Suprapubic skin (tissue), 4 donors: Measurements from ENCODE around the gene KCNG4. TPM values are rescaled to one million over a fixed set of nuclear protein-coding genes. Genes with fewer than 3 reads are reported as not detected.

Source experiments
- DNase-seq, 2 donors: peaks; one replicate each; pipeline ENCODE4 v3.0.0-alpha.2; 2019; ENCODE audit warnings: low spot score in 2 of 2
- H3K27ac ChIP-seq: fragments of 200-600 bp; sonication (generic); one replicate; pipeline ENCODE4 v1.5.1; 2019
- H3K27me3 ChIP-seq: fragments of 200-600 bp; sonication (generic); one replicate; pipeline ENCODE4 v1.5.1; 2019
- H3K36me3 ChIP-seq: fragments of 200-600 bp; sonication (generic); one replicate; pipeline ENCODE4 v1.5.1; 2019
- H3K4me1 ChIP-seq: fragments of 200-600 bp; sonication (generic); one replicate; pipeline ENCODE4 v1.5.1; 2019
- H3K4me3 ChIP-seq: fragments of 200-600 bp; sonication (generic); one replicate; pipeline ENCODE4 v1.5.1; 2019; ENCODE audit warnings: mild to moderate bottlenecking
- H3K9me3 ChIP-seq: fragments of 200-600 bp; sonication (generic); one replicate; pipeline ENCODE4 v1.5.1; 2019
- EP300 ChIP-seq: sonication (generic); formaldehyde crosslinking; IDR thresholded peaks from one replicate; pipeline ENCODE4 v1.6.1; 2017; ENCODE audit warnings: antibody characterized with exemption
- POLR2A ChIP-seq, 2 donors: fragments of 450-650 bp; IDR thresholded peaks; one replicate each; pipeline ENCODE4 v1.6.1; 2017; ENCODE audit warnings: antibody characterized with exemption in 2 of 2, mild to moderate bottlenecking in 2 of 2, moderate library complexity in 2 of 2
- POLR2AphosphoS5 ChIP-seq, 3 donors: sonication (generic); formaldehyde crosslinking; IDR thresholded peaks; one replicate each; pipeline ENCODE4 v1.6.1; 2017; ENCODE audit warnings: antibody characterized with exemption in 3 of 3
- WGBS: methylation state at CpG from one replicate; pipeline ENCODE4 v1.1.5; 2018; 5-methylcytosine and 5-hydroxymethylcytosine counted together
- total RNA-seq, 4 donors: library from RNA; depleted of rRNA; stranded (reverse); fragments of >200 nt; gene quantifications; one replicate each; pipeline ENCODE4 v1.1.0, GENCODE V29; 2016
- TF ChIP-seq, protein P1 (sequence below), 2 donors: fragments of 200-600 bp in 1 of 2; fragments of 450-650 bp in 1 of 2; sonication (generic) in 1 of 2; IDR thresholded peaks; one replicate each; pipeline ENCODE4 v1.5.1; 2016 to 2019; ENCODE audit warnings: antibody characterized with exemption in 2 of 2, mild to moderate bottlenecking in 1 of 2, moderate library complexity in 1 of 2

Gene KCNG4
- total RNA-seq, 4 donors from 2014 or later = not detected

GRCh38 chr16:84271866-84272265 is 32.1 kb upstream of the KCNG4 start:
- no peak for DNase-seq
- Histone ChIP-seq H3K27me3 (peaks cover 3% of the 10 kb centered on the region), H3K4me3 (no peak overlapping the region), H3K36me3 (no peaks in the 10 kb centered on the region), H3K9me3 (no peaks in the 10 kb centered on the region), H3K4me1 (no peaks in the 10 kb centered on the region), H3K27ac (no peak overlapping the region)
- TF ChIP-seq POLR2A (IDR thresholded peaks at IDR 0.05) = no peak
- TF ChIP-seq POLR2AphosphoS5 (IDR thresholded peaks at IDR 0.05) = no peak
- TF ChIP-seq EP300 = no peak
- TF ChIP-seq, protein P1, sequence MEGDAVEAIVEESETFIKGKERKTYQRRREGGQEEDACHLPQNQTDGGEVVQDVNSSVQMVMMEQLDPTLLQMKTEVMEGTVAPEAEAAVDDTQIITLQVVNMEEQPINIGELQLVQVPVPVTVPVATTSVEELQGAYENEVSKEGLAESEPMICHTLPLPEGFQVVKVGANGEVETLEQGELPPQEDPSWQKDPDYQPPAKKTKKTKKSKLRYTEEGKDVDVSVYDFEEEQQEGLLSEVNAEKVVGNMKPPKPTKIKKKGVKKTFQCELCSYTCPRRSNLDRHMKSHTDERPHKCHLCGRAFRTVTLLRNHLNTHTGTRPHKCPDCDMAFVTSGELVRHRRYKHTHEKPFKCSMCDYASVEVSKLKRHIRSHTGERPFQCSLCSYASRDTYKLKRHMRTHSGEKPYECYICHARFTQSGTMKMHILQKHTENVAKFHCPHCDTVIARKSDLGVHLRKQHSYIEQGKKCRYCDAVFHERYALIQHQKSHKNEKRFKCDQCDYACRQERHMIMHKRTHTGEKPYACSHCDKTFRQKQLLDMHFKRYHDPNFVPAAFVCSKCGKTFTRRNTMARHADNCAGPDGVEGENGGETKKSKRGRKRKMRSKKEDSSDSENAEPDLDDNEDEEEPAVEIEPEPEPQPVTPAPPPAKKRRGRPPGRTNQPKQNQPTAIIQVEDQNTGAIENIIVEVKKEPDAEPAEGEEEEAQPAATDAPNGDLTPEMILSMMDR (IDR thresholded peaks at IDR 0.05) = no peak
- WGBS = 70% methylated on average over 4 of the region's 4 CpGs

GRCh38 chr16:84271037-84271436 is 31.2 kb upstream of the KCNG4 start:
- Histone ChIP-seq H3K4me3 (no peak overlapping the region), H3K9me3 (no peaks in the 10 kb centered on the region), H3K27me3 (peaks cover 3% of the 10 kb centered on the region), H3K36me3 (no peaks in the 10 kb centered on the region), H3K27ac (no peak overlapping the region), H3K4me1 (no peaks in the 10 kb centered on the region)
- WGBS = 53% methylated on average over 1 of the region's 1 CpG
- TF ChIP-seq, protein P1 (IDR thresholded peaks at IDR 0.05) = no peak
- TF ChIP-seq EP300 (no peak), POLR2A (IDR thresholded peaks at IDR 0.05) (no peak), POLR2AphosphoS5 (IDR thresholded peaks at IDR 0.05) (no peak)
- DNase-seq = no peak

GRCh38 chr16:84270531-84270930 is 30.7 kb upstream of the KCNG4 start:
- TF ChIP-seq EP300 = no peak
- TF ChIP-seq POLR2AphosphoS5 (IDR thresholded peaks at IDR 0.05) = no peak
- TF ChIP-seq, protein P1 (IDR thresholded peaks at IDR 0.05) = no peak
- TF ChIP-seq POLR2A (IDR thresholded peaks at IDR 0.05) = no peak
- Histone ChIP-seq H3K4me1 (no peaks in the 10 kb centered on the region), H3K27me3 (peaks cover 3% of the 10 kb centered on the region), H3K9me3 (no peaks in the 10 kb centered on the region), H3K4me3 (no peak overlapping the region), H3K27ac (no peak overlapping the region), H3K36me3 (no peaks in the 10 kb centered on the region)
- no peak for DNase-seq
- 77% methylated on average over 10 of the region's 10 CpGs for WGBS

- Histone ChIP-seq H3K4me3 (no peak overlapping the region), H3K9me3 (no peaks in the 10 kb centered on the region), H3K4me1 (no peaks in the 10 kb centered on the region), H3K36me3 (no peaks in the 10 kb centered on the region), H3K27me3 (peaks cover 3% of the 10 kb centered on the region), H3K27ac (no peak overlapping the region)
- TF ChIP-seq, protein P1 (IDR thresholded peaks at IDR 0.05) = no peak
- no peak for TF ChIP-seq POLR2A (IDR thresholded peaks at IDR 0.05)
- no peak for TF ChIP-seq EP300
- no peak for TF ChIP-seq POLR2AphosphoS5 (IDR thresholded peaks at IDR 0.05)
- 76% methylated on average over 9 of the region's 9 CpGs for WGBS
- DNase-seq = no peak
Observed at GRCh38 chr16:84270071-84270470, 30.3 kb upstream of the KCNG4 start.

DNA sequence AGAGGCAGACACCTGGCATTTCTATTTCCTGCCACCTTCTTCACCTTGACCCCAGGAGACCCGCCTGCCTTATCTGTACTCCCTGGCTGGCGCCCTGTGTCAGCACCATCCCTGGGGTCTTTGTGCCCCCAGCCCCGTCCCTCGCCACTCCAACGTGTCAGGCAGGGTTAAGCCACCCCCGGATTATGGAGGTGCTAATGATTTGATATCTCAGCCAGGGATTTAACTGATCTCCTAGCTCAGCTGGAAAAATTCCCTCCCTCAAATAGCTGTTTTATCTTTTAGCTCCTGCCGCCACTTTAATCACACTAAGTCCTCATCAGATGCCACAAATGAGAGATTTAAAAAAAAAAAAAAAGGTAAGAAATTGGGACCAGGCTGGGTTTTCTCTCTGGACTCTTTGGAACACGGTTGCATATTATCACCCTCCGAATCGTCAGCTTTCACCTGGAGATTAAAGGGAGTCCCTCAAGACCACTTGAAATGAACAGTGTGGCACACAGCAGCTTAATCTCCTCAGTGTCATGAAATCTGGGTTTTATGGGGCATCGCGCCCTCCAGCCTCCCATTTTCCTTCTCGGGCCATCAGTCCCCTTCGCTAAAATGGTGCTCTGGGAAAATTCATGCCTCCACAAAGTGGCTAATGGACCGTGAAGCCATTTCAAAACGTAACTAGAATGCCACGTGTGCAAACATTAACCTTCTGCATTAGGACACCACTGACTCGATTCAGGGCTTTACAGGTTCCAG is 28.7 kb upstream of the KCNG4 start:
- Histone ChIP-seq H3K9me3 (no peaks in the 10 kb centered on the region), H3K4me3 (no peak overlapping the region), H3K36me3 (no peaks in the 10 kb centered on the region), H3K27me3 (peaks cover 3% of the 10 kb centered on the region), H3K4me1 (no peaks in the 10 kb centered on the region), H3K27ac (no peak overlapping the region)
- WGBS = 64% methylated on average over 18 of the region's 18 CpGs
- DNase-seq = no peak
- TF ChIP-seq, protein P1 (IDR thresholded peaks at IDR 0.05) = no peak
- TF ChIP-seq EP300 (no peak), POLR2AphosphoS5 (IDR thresholded peaks at IDR 0.05) (no peak), POLR2A (IDR thresholded peaks at IDR 0.05) (no peak)
